HAP-1 (cell line): ENCODE results near the gene ADRM1.

Experiments
- DNase-seq, 2 experiments: peaks; one replicate each; pipeline ENCODE4 v3.0.0-alpha.2; 2016 to 2020; ENCODE audit warnings: low spot score in 2 of 2
- H3K27me3 ChIP-seq: fragments of 250-450 bp; sonication (Bioruptor Pico); 2 replicates; pipeline ENCODE4 v1.5.1; 2020; ENCODE audit warnings: low read depth, mild to moderate bottlenecking, moderate library complexity
- H3K36me3 ChIP-seq: fragments of 250-450 bp; sonication (Bioruptor Pico); replicated peaks from 2 replicates; pipeline ENCODE4 v1.5.1; 2020; ENCODE audit warnings: mild to moderate bottlenecking
- H3K4me1 ChIP-seq: fragments of 250-450 bp; sonication (Bioruptor Pico); 2 replicates; pipeline ENCODE4 v1.5.1; 2020; ENCODE audit warnings: mild to moderate bottlenecking
- H3K4me3 ChIP-seq: fragments of 250-450 bp; sonication (Bioruptor Pico); 2 replicates; pipeline ENCODE4 v1.5.1; 2020; ENCODE audit warnings: mild to moderate bottlenecking, moderate library complexity
- H3K9me3 ChIP-seq: fragments of 250-450 bp; sonication (Bioruptor Pico); 2 replicates; pipeline ENCODE4 v1.5.1; 2020; ENCODE audit warnings: mild to moderate bottlenecking, moderate library complexity
- in situ Hi-C: fragments of 300-500 bp; cut with MboI; formaldehyde crosslinking; loops from 3 replicates; pipeline ENCODE4 v1.14.3; 2020; ENCODE audit warnings: low sequenced_read_pairs, inconsistent platforms, mixed read lengths

Gene ADRM1

GRCh38 chr20:62323980-62324906 is 21.4 kb downstream of the ADRM1 start:
- Histone ChIP-seq H3K4me1 (no peaks in the 10 kb centered on the region), H3K9me3 (no peaks in the 10 kb centered on the region), H3K27me3 (no peaks in the 10 kb centered on the region), H3K4me3 (no peak overlapping the region), H3K36me3 (peaks cover 57% of the 10 kb centered on the region)
- DNase-seq: no peak
- in situ Hi-C loops: no loop called here

GRCh38 chr20:62325172-62325905 is 22.5 kb downstream of the ADRM1 start:
- in situ Hi-C loops: no loop called here
- no peaks in the 10 kb centered on the region for H3K4me1 ChIP-seq
- H3K4me3 ChIP-seq: no peak overlapping the region
- H3K27me3 ChIP-seq: no peaks in the 10 kb centered on the region
- DNase-seq: no peak
- peaks cover 60% of the 10 kb centered on the region for H3K36me3 ChIP-seq
- H3K9me3 ChIP-seq: no peaks in the 10 kb centered on the region

- in situ Hi-C loops: no loop called here
- Histone ChIP-seq H3K4me3 (no peak overlapping the region), H3K9me3 (no peaks in the 10 kb centered on the region), H3K4me1 (no peaks in the 10 kb centered on the region), H3K36me3 (peaks cover 62% of the 10 kb centered on the region), H3K27me3 (no peaks in the 10 kb centered on the region)
- no peak for DNase-seq
These were observed 23.8 kb downstream of the ADRM1 start for GRCh38 chr20:62326559-62326958.

GRCh38 chr20:62326959-62327725 is 24.3 kb downstream of the ADRM1 start:
- Histone ChIP-seq H3K9me3 (no peaks in the 10 kb centered on the region), H3K36me3 (peaks cover 61% of the 10 kb centered on the region), H3K27me3 (no peaks in the 10 kb centered on the region), H3K4me1 (no peaks in the 10 kb centered on the region), H3K4me3 (no peak overlapping the region)
- no peak for DNase-seq
- in situ Hi-C loops: no loop called here

- Histone ChIP-seq H3K27me3 (no peaks in the 10 kb centered on the region), H3K4me3 (no peak overlapping the region), H3K36me3 (peaks cover 64% of the 10 kb centered on the region), H3K9me3 (no peaks in the 10 kb centered on the region), H3K4me1 (no peaks in the 10 kb centered on the region)
- in situ Hi-C loops: no loop called here
- DNase-seq: no peak
These were observed 25.1 kb downstream of the ADRM1 start for GRCh38 chr20:62327726-62328495.

DNA sequence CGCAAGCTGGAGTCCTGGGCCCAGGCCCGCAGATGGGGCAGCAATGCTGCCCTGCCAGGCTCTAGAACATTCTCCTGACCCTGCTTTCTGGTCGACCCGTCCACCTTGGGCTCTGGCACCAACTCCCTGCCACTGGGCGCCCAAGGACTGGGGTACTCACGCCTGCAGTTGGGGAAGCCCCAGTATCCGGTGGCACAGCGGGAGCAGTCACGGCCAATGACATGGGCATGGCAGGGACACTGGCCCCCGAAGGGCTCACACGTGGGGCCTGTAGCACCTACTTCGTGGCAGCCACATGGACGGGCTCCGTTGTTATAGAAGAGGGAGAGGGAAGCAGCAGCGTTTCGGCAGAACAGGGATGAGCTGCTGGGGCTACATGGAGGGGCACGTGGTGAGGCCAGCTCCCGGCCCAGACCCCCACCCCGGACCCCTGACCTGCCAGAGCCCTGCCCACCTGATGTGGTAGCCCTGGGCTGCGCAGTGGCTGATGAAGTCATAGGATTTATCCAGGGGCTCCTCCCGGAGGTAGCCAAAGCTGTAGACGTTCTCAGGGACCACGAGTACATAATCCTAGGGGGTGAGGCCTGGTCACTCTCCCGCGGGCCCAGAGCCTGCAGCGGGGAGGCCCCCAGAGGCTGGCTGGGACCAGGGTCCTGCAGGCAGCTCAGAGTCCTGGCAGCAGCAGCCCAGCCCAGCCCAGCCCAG is 26.0 kb downstream of the ADRM1 start:
- in situ Hi-C loops: no loop called here
- Histone ChIP-seq H3K4me3 (no peak overlapping the region), H3K36me3 (peaks cover 68% of the 10 kb centered on the region), H3K4me1 (no peaks in the 10 kb centered on the region), H3K9me3 (no peaks in the 10 kb centered on the region), H3K27me3 (no peaks in the 10 kb centered on the region)
- DNase-seq: no peak

DNA sequence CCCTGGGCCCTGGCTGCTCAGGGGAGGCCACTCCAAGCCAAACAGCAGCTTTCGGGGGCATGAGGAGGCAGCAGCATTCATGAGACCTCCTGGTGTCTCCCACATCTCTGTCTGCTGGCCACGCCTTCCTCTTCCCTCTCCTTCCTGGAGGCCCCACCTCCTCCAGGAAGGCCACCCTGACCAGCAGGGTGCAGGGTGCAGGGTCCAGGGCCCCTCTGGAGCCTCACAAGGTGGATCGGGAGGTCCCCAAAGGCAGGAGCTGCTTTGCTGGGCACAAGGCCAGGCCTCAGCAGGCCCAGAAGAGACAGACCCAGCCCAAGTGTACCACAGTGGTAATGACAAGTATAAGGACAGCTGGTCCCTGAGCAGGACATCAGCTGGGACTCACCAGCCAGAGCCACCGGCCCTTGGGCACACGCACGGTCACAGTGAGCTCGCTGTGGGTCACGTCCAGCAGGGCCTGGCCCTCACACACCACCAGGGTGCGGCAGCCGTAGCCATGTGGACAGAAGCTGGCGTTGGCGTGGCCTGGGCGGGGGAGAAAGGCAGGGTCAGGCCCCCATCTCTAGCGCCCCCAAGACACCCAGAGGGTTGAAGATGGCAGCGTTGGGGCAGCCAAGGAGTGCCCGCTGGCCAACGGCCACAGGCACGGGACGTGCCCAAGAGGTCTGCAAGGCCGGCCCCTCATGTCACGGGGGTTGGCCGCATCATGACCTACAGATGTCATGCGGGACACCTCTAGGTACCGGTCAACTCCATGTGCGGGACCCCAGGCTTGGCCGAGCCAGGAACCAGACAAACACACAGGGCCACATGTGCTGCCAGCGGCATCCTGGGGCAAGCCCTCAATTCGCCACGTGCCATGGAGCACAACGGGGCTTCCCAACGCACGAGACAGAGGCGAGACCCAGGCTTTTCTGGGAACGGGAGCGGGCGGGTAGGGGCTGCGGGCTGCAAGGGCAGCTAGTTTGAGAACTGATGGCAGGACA is 26.9 kb downstream of the ADRM1 start:
- Histone ChIP-seq H3K4me3 (no peak overlapping the region), H3K4me1 (no peaks in the 10 kb centered on the region), H3K27me3 (no peaks in the 10 kb centered on the region), H3K9me3 (no peaks in the 10 kb centered on the region), H3K36me3 (peaks cover 62% of the 10 kb centered on the region)
- in situ Hi-C loops: no loop called here
- DNase-seq: no peak

- no peaks in the 10 kb centered on the region for H3K9me3 ChIP-seq
- H3K36me3 ChIP-seq: peaks cover 56% of the 10 kb centered on the region
- H3K4me3 ChIP-seq: no peak overlapping the region
- no peaks in the 10 kb centered on the region for H3K27me3 ChIP-seq
- in situ Hi-C loops: no loop called here
- no peak for DNase-seq
- H3K4me1 ChIP-seq: no peaks in the 10 kb centered on the region
These were observed 27.9 kb downstream of the ADRM1 start for GRCh38 chr20:62330576-62331317.

DNA sequence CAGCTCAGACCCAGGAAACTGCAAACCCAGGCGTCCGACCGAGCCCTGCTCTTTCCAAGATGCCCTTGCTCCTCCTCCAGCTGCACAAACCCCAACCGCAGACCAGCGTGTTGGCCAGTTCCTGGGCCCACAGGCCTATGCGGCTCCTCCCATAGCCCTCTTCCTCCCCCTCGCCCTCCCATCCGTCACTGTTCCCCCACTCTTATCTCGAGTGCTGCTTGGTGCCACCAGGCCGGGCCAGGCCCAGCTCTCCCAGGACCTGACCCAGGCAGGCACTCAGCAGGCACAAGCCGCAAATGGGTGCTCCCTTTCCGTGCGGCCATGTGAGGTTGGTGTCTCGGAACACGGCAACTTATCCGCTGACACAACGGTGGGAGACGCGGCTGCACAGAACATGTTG is 28.6 kb downstream of the ADRM1 start:
- Histone ChIP-seq H3K27me3 (no peaks in the 10 kb centered on the region), H3K4me3 (no peak overlapping the region), H3K9me3 (no peaks in the 10 kb centered on the region), H3K4me1 (no peaks in the 10 kb centered on the region), H3K36me3 (peaks cover 55% of the 10 kb centered on the region)
- in situ Hi-C loops: no loop called here
- no peak for DNase-seq

DNA sequence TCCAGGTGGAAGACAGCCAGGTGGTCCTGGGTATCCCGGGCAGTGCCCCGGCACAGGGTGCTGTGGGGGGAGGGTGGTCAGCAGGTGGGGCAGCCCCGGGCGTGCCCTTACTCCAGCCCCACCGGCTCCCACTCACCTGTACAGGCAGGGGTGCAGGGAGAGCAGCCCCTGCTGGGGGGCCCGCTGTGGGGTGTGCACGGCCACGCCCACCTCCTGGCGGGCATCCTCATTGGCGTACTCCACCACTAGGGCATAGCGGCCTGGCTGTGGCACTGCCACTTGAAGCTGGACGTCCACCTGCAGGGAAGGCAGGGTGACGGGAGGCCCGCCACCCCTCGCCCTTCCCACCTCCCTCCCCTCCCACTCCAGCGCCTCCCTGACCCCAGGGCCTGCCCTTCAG is 29.6 kb downstream of the ADRM1 start:
- in situ Hi-C loops: no loop called here
- H3K36me3 ChIP-seq: peaks cover 56% of the 10 kb centered on the region
- H3K9me3 ChIP-seq: no peaks in the 10 kb centered on the region
- no peak overlapping the region for H3K4me3 ChIP-seq
- no peaks in the 10 kb centered on the region for H3K4me1 ChIP-seq
- no peaks in the 10 kb centered on the region for H3K27me3 ChIP-seq
- no peak for DNase-seq

- DNase-seq: no peak
- in situ Hi-C loops: no loop called here
- H3K4me1 ChIP-seq: no peaks in the 10 kb centered on the region
- no peak overlapping the region for H3K4me3 ChIP-seq
- H3K27me3 ChIP-seq: no peaks in the 10 kb centered on the region
- H3K9me3 ChIP-seq: no peaks in the 10 kb centered on the region
- H3K36me3 ChIP-seq: peaks cover 56% of the 10 kb centered on the region
These were observed 30.4 kb downstream of the ADRM1 start for GRCh38 chr20:62332989-62333819.
